DND-41 (cell line): ENCODE results near the gene BCAS3.

Experiments used
- ATAC-seq: fragments of 200-7000 bp; cut with Tn5 transposase; 3 replicates; pipeline ENCODE4 v1.9.1; 2021; ENCODE audit warnings: low read depth; ENCODE audit not compliant: insufficient read depth
- DNase-seq: peaks from one replicate; pipeline ENCODE4 v3.0.0-alpha.2; 2020
- H2AFZ ChIP-seq: 2 replicates; pipeline ENCODE4 v1.6.0; 2012; ENCODE audit warnings: low read depth, low read length
- H3K27ac ChIP-seq: 2 replicates; pipeline ENCODE4 v1.5.1; 2012; ENCODE audit warnings: low read length, inconsistent platforms
- H3K27me3 ChIP-seq: fragments of 200-600 bp; sonication (generic); 2 replicates; pipeline ENCODE4 v1.6.0; 2012; ENCODE audit warnings: low read length, mild to moderate bottlenecking, inconsistent platforms; ENCODE audit not compliant: insufficient read depth, poor library complexity
- H3K36me3 ChIP-seq: 2 replicates; pipeline ENCODE4 v1.5.1; 2012; ENCODE audit warnings: low read length, inconsistent platforms; ENCODE audit not compliant: insufficient read depth
- H3K4me1 ChIP-seq: 2 replicates; pipeline ENCODE4 v1.5.1; 2012; ENCODE audit warnings: mild to moderate bottlenecking, low read length; ENCODE audit not compliant: insufficient read depth
- H3K4me2 ChIP-seq: 2 replicates; pipeline ENCODE4 v1.6.0; 2012; ENCODE audit warnings: mild to moderate bottlenecking, moderate library complexity, low read length, inconsistent platforms; ENCODE audit not compliant: insufficient read depth
- H3K4me3 ChIP-seq, 2 experiments: fragments of 200-600 bp in 1 of 2; shearing (Covaris generic) in 1 of 2; 2 replicates each; pipeline ENCODE4 v1.5.1; 2012 to 2016; ENCODE audit warnings: inconsistent platforms in 2 of 2, low read length in 2 of 2, mild to moderate bottlenecking in 2 of 2, low read depth in 1 of 2, moderate library complexity in 1 of 2
- H3K79me2 ChIP-seq: 2 replicates; pipeline ENCODE4 v1.6.0; 2012; ENCODE audit warnings: low read length, inconsistent platforms; ENCODE audit not compliant: insufficient read depth
- H3K9ac ChIP-seq: 2 replicates; pipeline ENCODE4 v1.6.0; 2012; ENCODE audit warnings: low read depth, mild to moderate bottlenecking, inconsistent platforms, low read length, moderate library complexity
- H3K9me3 ChIP-seq: 2 replicates; pipeline ENCODE4 v1.5.1; 2012; ENCODE audit warnings: low read length, moderate library complexity, mild to moderate bottlenecking, inconsistent platforms; ENCODE audit not compliant: insufficient read depth, severe bottlenecking
- H4K20me1 ChIP-seq: 2 replicates; pipeline ENCODE4 v1.6.0; 2012; ENCODE audit warnings: low read length; ENCODE audit not compliant: insufficient read depth
- EZH2 ChIP-seq: IDR thresholded peaks from 3 replicates; pipeline ENCODE4 v1.6.1; 2012; ENCODE audit warnings: borderline replicate concordance, low read depth, mild to moderate bottlenecking, moderate library complexity, low read length, inconsistent platforms; ENCODE audit not compliant: severe bottlenecking
- TF ChIP-seq, protein P1 (sequence below): IDR thresholded peaks from 2 replicates; pipeline ENCODE4 v1.5.1; 2012; ENCODE audit warnings: borderline replicate concordance, low read length, moderate library complexity, mild to moderate bottlenecking; ENCODE audit not compliant: poor library complexity, severe bottlenecking; ENCODE audit errors: extremely low read depth

Gene BCAS3

DNA sequence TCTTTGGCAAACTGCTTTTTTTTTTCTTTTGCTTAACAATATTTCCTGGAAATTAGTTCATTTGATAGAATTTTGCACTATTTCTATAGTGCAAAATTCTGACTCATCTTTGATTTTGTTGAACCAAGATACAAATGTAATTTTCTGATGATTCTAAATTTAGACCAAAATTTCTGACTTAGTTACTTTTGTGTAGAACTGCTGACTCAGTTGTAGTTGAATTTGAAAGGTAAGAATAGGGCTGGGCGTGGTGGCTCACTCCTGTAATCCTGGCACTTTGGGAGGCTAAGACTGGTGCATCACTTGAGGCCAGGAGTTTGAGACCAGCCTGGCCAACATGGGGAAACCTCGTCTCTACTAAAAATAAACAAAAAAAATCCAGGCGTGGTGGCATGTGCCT, 223.0 kb downstream of the BCAS3 start:
- Histone ChIP-seq H3K27ac (no peak overlapping the region), H3K4me3 (no peak overlapping the region), H3K36me3 (no peaks in the 10 kb centered on the region), H3K79me2 (no peaks in the 10 kb centered on the region), H4K20me1 (no peaks in the 10 kb centered on the region), H2AFZ (no peak overlapping the region), H3K4me2 (no peak overlapping the region), H3K27me3 (no peaks in the 10 kb centered on the region), H3K4me1 (no peaks in the 10 kb centered on the region), H3K9me3 (peaks cover 7% of the 10 kb centered on the region), H3K9ac (no peak overlapping the region)
- ATAC-seq (no peak), DNase-seq (no peak)
- TF ChIP-seq EZH2 = no peak
- TF ChIP-seq, protein P1, sequence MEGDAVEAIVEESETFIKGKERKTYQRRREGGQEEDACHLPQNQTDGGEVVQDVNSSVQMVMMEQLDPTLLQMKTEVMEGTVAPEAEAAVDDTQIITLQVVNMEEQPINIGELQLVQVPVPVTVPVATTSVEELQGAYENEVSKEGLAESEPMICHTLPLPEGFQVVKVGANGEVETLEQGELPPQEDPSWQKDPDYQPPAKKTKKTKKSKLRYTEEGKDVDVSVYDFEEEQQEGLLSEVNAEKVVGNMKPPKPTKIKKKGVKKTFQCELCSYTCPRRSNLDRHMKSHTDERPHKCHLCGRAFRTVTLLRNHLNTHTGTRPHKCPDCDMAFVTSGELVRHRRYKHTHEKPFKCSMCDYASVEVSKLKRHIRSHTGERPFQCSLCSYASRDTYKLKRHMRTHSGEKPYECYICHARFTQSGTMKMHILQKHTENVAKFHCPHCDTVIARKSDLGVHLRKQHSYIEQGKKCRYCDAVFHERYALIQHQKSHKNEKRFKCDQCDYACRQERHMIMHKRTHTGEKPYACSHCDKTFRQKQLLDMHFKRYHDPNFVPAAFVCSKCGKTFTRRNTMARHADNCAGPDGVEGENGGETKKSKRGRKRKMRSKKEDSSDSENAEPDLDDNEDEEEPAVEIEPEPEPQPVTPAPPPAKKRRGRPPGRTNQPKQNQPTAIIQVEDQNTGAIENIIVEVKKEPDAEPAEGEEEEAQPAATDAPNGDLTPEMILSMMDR = no peak

GRCh38 chr17:60901242-60901641, 223.6 kb downstream of the BCAS3 start:
- no peaks in the 10 kb centered on the region for H3K36me3 ChIP-seq
- H3K9me3 ChIP-seq = peaks cover 7% of the 10 kb centered on the region
- no peaks in the 10 kb centered on the region for H3K4me1 ChIP-seq
- ATAC-seq = no peak
- H3K9ac ChIP-seq = no peak overlapping the region
- DNase-seq = no peak
- TF ChIP-seq, protein P1 = no peak
- TF ChIP-seq EZH2 = no peak
- no peak overlapping the region for H3K4me3 ChIP-seq
- H3K4me2 ChIP-seq = no peak overlapping the region
- no peak overlapping the region for H2AFZ ChIP-seq
- no peak overlapping the region for H3K27ac ChIP-seq
- H4K20me1 ChIP-seq = no peaks in the 10 kb centered on the region
- H3K79me2 ChIP-seq = no peaks in the 10 kb centered on the region
- H3K27me3 ChIP-seq = no peaks in the 10 kb centered on the region

- Histone ChIP-seq H3K36me3 (no peaks in the 10 kb centered on the region), H3K9ac (no peak overlapping the region), H3K27ac (no peak overlapping the region), H3K27me3 (no peaks in the 10 kb centered on the region), H3K79me2 (no peaks in the 10 kb centered on the region), H4K20me1 (no peaks in the 10 kb centered on the region), H3K4me2 (no peak overlapping the region), H3K9me3 (peaks cover 6% of the 10 kb centered on the region), H3K4me3 (no peak overlapping the region), H2AFZ (no peak overlapping the region), H3K4me1 (no peaks in the 10 kb centered on the region)
- no peak for DNase-seq
- ATAC-seq = no peak
- TF ChIP-seq, protein P1 = no peak
- TF ChIP-seq EZH2 = no peak
Measured at GRCh38 chr17:60901806-60902205, 224.2 kb downstream of the BCAS3 start.

DNA sequence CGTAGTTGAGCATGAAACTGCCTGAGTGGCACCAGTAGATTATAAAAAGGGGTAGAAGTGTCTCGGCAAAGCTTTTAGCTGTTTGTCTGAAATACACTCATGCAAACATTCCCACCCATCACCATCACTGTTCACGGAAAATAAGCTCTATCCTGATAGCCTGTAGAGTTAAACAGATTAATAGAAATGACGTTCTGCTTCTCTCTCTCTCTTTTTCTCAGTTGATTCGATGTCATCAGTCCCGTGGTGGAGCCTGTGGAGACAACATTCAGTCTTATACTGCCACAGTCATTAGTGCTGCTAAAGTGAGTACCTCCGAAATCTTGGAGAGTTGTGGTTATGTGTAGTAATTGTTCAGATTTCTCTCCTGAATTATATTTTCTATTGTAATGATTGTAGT, 224.7 kb downstream of the BCAS3 start:
- no peak overlapping the region for H2AFZ ChIP-seq
- DNase-seq (no peak), ATAC-seq (no peak)
- H3K9me3 ChIP-seq = no peaks in the 10 kb centered on the region
- no peak overlapping the region for H3K4me3 ChIP-seq
- no peak overlapping the region for H3K9ac ChIP-seq
- H3K27me3 ChIP-seq = no peaks in the 10 kb centered on the region
- no peak overlapping the region for H3K27ac ChIP-seq
- H4K20me1 ChIP-seq = no peaks in the 10 kb centered on the region
- no peak overlapping the region for H3K4me2 ChIP-seq
- no peaks in the 10 kb centered on the region for H3K4me1 ChIP-seq
- TF ChIP-seq, protein P1 = no peak
- TF ChIP-seq EZH2 = no peak
- H3K79me2 ChIP-seq = no peaks in the 10 kb centered on the region
- no peaks in the 10 kb centered on the region for H3K36me3 ChIP-seq
